Heart right ventricle (tissue), 16 donors: ENCODE data around the gene CCDC102A. TPM values are rescaled to one million over a fixed set of nuclear protein-coding genes. Genes with fewer than 3 reads are reported as not detected.
A peak's percentile ranks its signal among the peaks of the same experiment; 100 is the strongest.

ENCODE experiments used
- ATAC-seq, 8 donors: fragments of 200-7000 bp; cut with Tn5 transposase; one replicate each; pipeline ENCODE4 v1.9.1; 2020; ENCODE audit warnings: mild to moderate bottlenecking in 8 of 8, moderate library complexity in 8 of 8, moderate number of reproducible peaks in 1 of 8
- DNase-seq, 2 donors: peaks; one replicate each; pipeline ENCODE4 v3.0.0-alpha.2; 2020
- H3K27ac ChIP-seq, 10 donors: fragments of 200-600 bp; sonication (generic) in 2 of 10; one replicate each; pipeline versions ENCODE4 v1.5.0 to v1.8.0; 2020 to 2022; ENCODE audit warnings: mild to moderate bottlenecking in 3 of 10
- H3K27me3 ChIP-seq, 7 donors: fragments of 200-600 bp; one replicate each; pipeline ENCODE4 v1.8.0; 2021 to 2022; ENCODE audit warnings: mild to moderate bottlenecking in 2 of 7
- H3K36me3 ChIP-seq, 9 donors: fragments of 200-600 bp; sonication (generic) in 1 of 9; one replicate each; pipeline versions ENCODE4 v1.5.0 to v1.8.0; 2020 to 2022; ENCODE audit warnings: mild to moderate bottlenecking in 2 of 9
- H3K4me1 ChIP-seq, 9 donors: fragments of 200-600 bp; sonication (generic) in 1 of 9; one replicate each; pipeline versions ENCODE4 v1.5.0 to v1.8.0; 2020 to 2022; ENCODE audit warnings: mild to moderate bottlenecking in 4 of 9
- H3K4me3 ChIP-seq, 10 donors: fragments of 200-600 bp; sonication (generic) in 2 of 10; one replicate each; pipeline versions ENCODE4 v1.5.0 to v1.8.0; 2020 to 2022; ENCODE audit warnings: mild to moderate bottlenecking in 7 of 10, moderate library complexity in 2 of 10
- H3K9me3 ChIP-seq, 11 donors: fragments of 200-600 bp in 10 of 11; sonication (generic) in 2 of 11; one replicate each; pipeline versions ENCODE4 v1.5.0 to v1.8.0; 2013 to 2022; ENCODE audit warnings: mild to moderate bottlenecking in 2 of 11, control low read depth in 1 of 11, moderate library complexity in 1 of 11
- CTCF ChIP-seq, 9 donors: fragments of 200-600 bp; sonication (generic) in 2 of 9; IDR thresholded peaks; one replicate each; pipeline versions ENCODE4 v1.5.0 to v1.8.0; 2021 to 2022; ENCODE audit warnings: antibody characterized with exemption in 9 of 9, mild to moderate bottlenecking in 5 of 9, moderate library complexity in 1 of 9
- WGBS, 2 donors: extraction: QIAGEN DNeasy Blood & Tissue Kit; methylation state at CpG; one replicate each; pipeline ENCODE4 v1.1.7; 2013; ENCODE audit warnings: inconsistent platforms in 1 of 2; 5-methylcytosine and 5-hydroxymethylcytosine counted together
- intact Hi-C, 10 donors: fragments of 100-400 bp; cut with DNase I; formaldehyde crosslinking; loops; one replicate each; pipeline versions ENCODE4 v1.11.1 to v1.14.2; 2022
- polyA plus RNA-seq, 2 donors: library from polyadenylated mRNA; stranded (reverse); fragments of 200-250 nt; gene quantifications; one replicate each; pipeline ENCODE4 v1.2.3, GENCODE V29; 2013
- total RNA-seq, 10 donors: library from RNA; stranded (reverse); fragmentation: NEBNext Ultra II Directional in 3 of 10; extraction: Animal tissue kit (Norgen Biotek cat#: 25700) in 3 of 10; gene quantifications; one replicate each; pipeline versions ENCODE4 v1.2.1 to v1.2.4, GENCODE V29; 2021 to 2023
- donor health status: Arrhythmogenic right ventricular cardiomyopathy.
- donor health status: ischemic (EF 13 %, LVEDD 7.1; RV severe dilation, severe dysfunction).
- donor health status: healthy with polysubstance abuse.
- donor health status: DM: no; HTN: yes; CAD: no.
- donor health status: DM: no; HTN: no; CAD: no.
- donor health status: ischemic (EF 25% LVEDD 6.9; RV normal size, moderate dysfunction).
- donor health status: ischemic (EF 25% LVEDD 5.7; RV mildly dilated, moderate dysfunction).
- donor health status: healthy.
- donor health status: DM: yes; HTN: yes; CAD: no.
- donor health status: Ischemic cardiomyopathy.
- donor health status: ischemic (EF 35%, LVEDD 5.7; RV mildly dilated, moderate dysfunction).
- donor health status: nonischemic (EF 11% LVEDD 7.7; RV severe dilation, severe dysfunction).
- donor health status: DM: yes; HTN: yes; CAD: no.
- donor health status: PGD.
- donor health status: ischemic (EF 29% LVEDD 5.4; RV normal size, mild dysfunction).
- donor health status: nonischemic (EF 23%, LVEDD 6.1; RV moderate dilation, normal function).

CCDC102A gene
- total and polyA plus RNA-seq, 12 donors, result 3.1 to 10.2 (median 5.1) TPM

GRCh38 chr16:57486858-57487834 is 49.2 kb downstream of the CCDC102A start:
- Histone ChIP-seq H3K9me3 (no peaks in the 10 kb centered on the region), H3K27ac (peak overlapping the region in 8 of 10 donors; percentile 27 to 77 (median 50)), H3K36me3 (no peaks in the 10 kb centered on the region), H3K4me3 (peak overlapping the region in 9 of 10 donors; percentile 58 to 90 (median 84)), H3K27me3 (peaks cover 0 to 7% (median 0%) of the 10 kb centered on the region in 7 donors), H3K4me1 (peaks cover 5 to 26% (median 21%) of the 10 kb centered on the region in 9 donors)
- intact Hi-C loops, result loop anchor here in 1 of 10 donors (5.0 kb wide), 1 partner anchor 45 kb away; no protein-coding TSS in a partner anchor
- no peak for TF ChIP-seq CTCF (IDR thresholded peaks at IDR 0.05)
- 86 to 88% methylated on average over 8 of the region's 8 CpGs for WGBS, 2 donors
- DNase-seq (no peak), ATAC-seq (no peak)

- intact Hi-C loops, result loop anchor here in 1 of 10 donors (5.0 kb wide), 1 partner anchor 46 kb away; no protein-coding TSS in a partner anchor
- Histone ChIP-seq H3K9me3 (no peaks in the 10 kb centered on the region), H3K27me3 (peaks cover 0 to 7% (median 0%) of the 10 kb centered on the region in 7 donors), H3K36me3 (no peaks in the 10 kb centered on the region), H3K4me1 (peaks cover 5 to 26% (median 21%) of the 10 kb centered on the region in 9 donors), H3K27ac (peak within 1 kb of the TSS in 9 of 10 donors; percentile 40 to 84 (median 77)), H3K4me3 (peak within 1 kb of the TSS; percentile 58 to 90 (median 82))
- WGBS, 2 donors, result 1 to 2% methylated on average over 27 to 72 of the region's 73 CpGs
- peak; percentile 89 to 97 (median 94) for ATAC-seq
- peak; percentile 80 to 87 for DNase-seq
- no peak for TF ChIP-seq CTCF (IDR thresholded peaks at IDR 0.05)
These were observed 50.2 kb downstream of the CCDC102A start, which contains the start of gene DOK4 for GRCh38 chr16:57485916-57486857. Gene DOK4, minus strand, starts transcription at chr16:57486493. Its CDS starts 6,986 bp downstream, at chr16:57479507.

GRCh38 chr16:57485091-57485915 is 51.1 kb downstream of the CCDC102A start:
- no peaks in the 10 kb centered on the region for H3K9me3 ChIP-seq
- ATAC-seq, result peak in 3 of 8 donors; percentile 5 to 13 (median 9)
- peaks cover 9 to 34% (median 25%) of the 10 kb centered on the region in 9 donors for H3K4me1 ChIP-seq
- H3K36me3 ChIP-seq, result no peaks in the 10 kb centered on the region
- DNase-seq, result no peak
- H3K27me3 ChIP-seq, result peaks cover 0 to 7% (median 0%) of the 10 kb centered on the region in 7 donors
- 72 to 76% methylated on average over 14 of the region's 14 CpGs for WGBS, 2 donors
- peak overlapping the region; percentile 58 to 90 (median 82) for H3K4me3 ChIP-seq
- intact Hi-C loops, result loop anchor here in 1 of 10 donors (5.0 kb wide), 1 partner anchor 47 kb away; no protein-coding TSS in a partner anchor
- TF ChIP-seq CTCF (IDR thresholded peaks at IDR 0.05), result no peak
- peak overlapping the region in 9 of 10 donors; percentile 40 to 84 (median 77) for H3K27ac ChIP-seq
